Uterus (tissue), 2 donors: ENCODE measurements around the gene KIF1A.
"Not testable (repeated sequence)": the region's sequence is repeated elsewhere in the genome, so short reads cannot be mapped to it uniquely, and the experiment has no call there.

Experiments used
- POLR2A ChIP-seq, 2 donors: fragments of 450-650 bp; IDR thresholded peaks; one replicate each; pipeline ENCODE4 v1.6.1; 2016; ENCODE audit warnings: antibody characterized with exemption in 2 of 2, mild to moderate bottlenecking in 1 of 2, moderate library complexity in 1 of 2
- TF ChIP-seq, protein P1 (sequence below), 4 experiments: fragments of 200-600 bp in 2 of 4; fragments of 450-650 bp in 2 of 4; sonication (generic) in 2 of 4; IDR thresholded peaks; one replicate each; pipeline ENCODE4 v1.5.1; 2016 to 2019; ENCODE audit warnings: antibody characterized with exemption in 4 of 4, mild to moderate bottlenecking in 2 of 4, moderate library complexity in 1 of 4

DNA sequence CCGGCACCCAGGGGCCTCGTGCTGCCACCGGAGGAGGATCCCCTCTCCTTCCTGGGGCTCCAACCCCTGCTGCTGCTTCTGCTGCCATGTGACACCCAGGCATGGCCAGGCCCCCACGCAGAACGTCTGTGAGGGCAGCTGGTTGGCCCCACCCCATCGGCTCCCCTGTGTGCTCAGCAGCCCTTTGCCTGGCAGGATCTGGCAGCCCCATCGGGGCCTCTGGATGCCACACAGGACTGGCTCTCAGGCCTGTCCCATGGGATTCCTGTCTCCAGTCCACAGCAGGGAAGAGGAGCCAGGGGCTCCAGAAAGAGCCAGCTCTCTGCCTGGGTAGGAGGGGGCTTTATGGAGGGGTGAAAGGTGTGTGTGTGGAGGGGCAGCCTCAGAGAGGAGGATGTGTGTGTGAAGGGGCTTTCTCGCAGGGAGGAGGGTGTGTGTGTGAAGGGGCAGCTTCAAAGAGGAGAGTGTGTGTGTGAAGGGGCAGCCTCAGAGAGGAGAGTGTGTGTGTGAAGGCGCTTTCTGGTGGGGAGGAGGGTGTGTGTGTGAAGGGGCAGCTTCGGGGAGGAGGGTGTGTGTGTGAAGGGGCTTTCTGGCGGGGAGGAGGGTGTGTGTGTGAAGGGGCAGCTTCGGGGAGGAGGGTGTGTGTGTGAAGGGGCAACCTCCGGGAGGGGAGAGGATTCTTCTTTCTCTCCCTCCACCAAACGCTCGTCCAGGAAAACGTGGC lies 145.4 kb downstream of the KIF1A start:
- TF ChIP-seq, protein P1, sequence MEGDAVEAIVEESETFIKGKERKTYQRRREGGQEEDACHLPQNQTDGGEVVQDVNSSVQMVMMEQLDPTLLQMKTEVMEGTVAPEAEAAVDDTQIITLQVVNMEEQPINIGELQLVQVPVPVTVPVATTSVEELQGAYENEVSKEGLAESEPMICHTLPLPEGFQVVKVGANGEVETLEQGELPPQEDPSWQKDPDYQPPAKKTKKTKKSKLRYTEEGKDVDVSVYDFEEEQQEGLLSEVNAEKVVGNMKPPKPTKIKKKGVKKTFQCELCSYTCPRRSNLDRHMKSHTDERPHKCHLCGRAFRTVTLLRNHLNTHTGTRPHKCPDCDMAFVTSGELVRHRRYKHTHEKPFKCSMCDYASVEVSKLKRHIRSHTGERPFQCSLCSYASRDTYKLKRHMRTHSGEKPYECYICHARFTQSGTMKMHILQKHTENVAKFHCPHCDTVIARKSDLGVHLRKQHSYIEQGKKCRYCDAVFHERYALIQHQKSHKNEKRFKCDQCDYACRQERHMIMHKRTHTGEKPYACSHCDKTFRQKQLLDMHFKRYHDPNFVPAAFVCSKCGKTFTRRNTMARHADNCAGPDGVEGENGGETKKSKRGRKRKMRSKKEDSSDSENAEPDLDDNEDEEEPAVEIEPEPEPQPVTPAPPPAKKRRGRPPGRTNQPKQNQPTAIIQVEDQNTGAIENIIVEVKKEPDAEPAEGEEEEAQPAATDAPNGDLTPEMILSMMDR (IDR thresholded peaks at IDR 0.05), result not testable (repeated sequence)
- TF ChIP-seq POLR2A (IDR thresholded peaks at IDR 0.05), result not testable (repeated sequence)
